NCI-H2107 treated with DMSO at 0.1 percent for 48 hours (cell line): ENCODE measurements around the gene HIGD2B.
"Not testable (repeated sequence)": the region's sequence is repeated elsewhere in the genome, so short reads cannot be mapped to it uniquely, and the experiment has no call there.

Experiments
- DNase-seq: peaks from one replicate; lab custom pipeline; 2025; ENCODE audit not compliant: unreplicated experiment; lab: John Stamatoyannopoulos, UW

The HIGD2B gene, protein sequence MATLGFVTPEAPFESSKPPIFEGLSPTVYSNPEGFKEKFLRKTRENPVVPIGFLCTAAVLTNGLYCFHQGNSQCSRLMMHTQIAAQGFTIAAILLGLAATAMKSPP

DNA sequence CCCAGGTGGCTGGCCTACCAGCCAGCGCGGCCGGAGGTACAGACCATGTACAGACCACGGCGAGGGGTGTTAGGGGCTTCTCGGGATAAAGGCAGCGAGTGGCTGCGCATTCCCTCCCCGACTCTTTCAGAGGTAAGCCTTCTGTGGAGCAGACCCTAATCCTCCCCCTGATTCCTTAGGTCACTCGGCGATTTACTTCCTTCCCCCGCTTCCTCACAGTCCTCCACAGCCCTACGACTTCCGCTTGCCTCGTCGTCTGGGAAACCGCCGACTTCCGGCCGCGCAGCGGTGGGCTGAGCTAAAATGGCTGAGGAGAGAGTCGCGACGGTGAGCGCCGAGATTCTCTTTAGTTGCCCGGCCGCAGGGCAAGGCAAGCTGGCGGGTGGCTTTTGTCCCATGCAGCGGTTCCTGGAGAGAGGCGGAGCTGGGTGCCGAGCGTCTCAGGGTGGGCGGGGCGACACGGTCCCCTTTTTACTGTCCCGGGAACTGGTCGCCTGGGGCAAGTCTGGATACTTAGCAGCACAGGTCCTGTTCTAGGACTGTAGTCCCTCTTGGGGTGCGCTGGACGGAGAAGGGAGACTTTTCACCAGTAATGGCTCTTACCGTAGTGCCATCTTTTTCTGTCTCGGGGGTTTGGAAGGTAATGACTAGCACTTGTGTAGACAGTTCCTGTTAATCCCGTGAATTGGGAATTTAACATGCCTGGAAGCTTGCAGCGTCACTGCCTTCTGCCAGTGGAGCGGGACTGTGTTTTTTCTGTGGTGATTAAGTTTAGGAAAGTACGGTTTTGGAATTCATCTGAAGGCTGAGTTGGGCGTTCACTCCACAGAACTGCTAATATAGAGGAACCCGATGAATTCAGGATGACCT lies at the start of gene HIGD2B, which contains the start of gene BBS4:
TSS of gene HIGD2B (minus strand) at position 258 of the 870 bp plus-strand sequence. CDS start 9,808 bp downstream, outside the sequence.
TSS of gene BBS4 (plus strand) at position 283 of the 870 bp plus-strand sequence. CDS start at position 304, 21 bp downstream.
- DNase-seq: no peak

DNA sequence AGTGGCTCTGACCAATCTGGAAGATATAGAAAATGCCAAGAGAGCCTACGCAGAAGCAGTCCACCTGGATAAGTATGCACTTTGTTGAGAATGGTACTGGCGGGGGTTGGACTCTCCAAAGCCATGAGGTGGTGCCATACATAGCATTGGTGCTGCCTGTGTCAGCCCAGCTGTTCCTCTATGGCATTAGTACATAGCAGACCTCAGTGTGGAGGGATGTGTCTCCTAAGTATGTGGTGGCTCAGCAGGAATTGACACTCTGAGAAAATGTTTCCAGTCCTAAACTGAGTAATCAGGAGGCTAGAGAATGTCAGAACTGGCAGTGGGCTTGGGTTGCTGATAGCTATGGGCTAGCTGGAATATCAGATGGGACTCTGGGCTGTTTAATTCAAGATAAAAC lies 49.1 kb upstream of the HIGD2B start:
- DNase-seq: no peak

- DNase-seq: no peak
These were observed 48.2 kb upstream of the HIGD2B start for GRCh38 chr15:72733941-72734738.

- DNase-seq: no peak
These were observed 46.5 kb upstream of the HIGD2B start for GRCh38 chr15:72732516-72732915.

- no peak for DNase-seq
These were observed 46.1 kb upstream of the HIGD2B start for GRCh38 chr15:72732086-72732485.

GRCh38 chr15:72728821-72729220 lies 42.8 kb upstream of the HIGD2B start:
- no peak for DNase-seq

DNA sequence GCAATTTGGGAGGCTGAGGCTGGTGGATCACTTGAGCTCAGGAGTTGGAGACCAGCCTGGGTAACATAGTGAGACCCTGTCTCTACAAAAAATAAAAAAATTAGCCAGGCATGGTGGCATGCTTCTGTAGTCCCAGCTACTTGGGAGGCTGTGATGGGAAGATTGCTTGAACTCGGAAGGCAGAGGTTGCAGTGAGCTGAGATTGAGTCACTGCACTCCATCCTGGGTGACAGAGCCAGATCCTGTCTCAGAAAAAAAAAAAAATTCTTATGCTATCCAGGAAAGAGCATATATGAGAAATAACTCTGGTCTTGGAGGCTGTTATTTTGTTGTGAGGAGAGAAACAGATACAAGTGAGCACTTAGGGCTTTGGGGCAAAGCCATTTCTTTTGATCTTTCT lies 42.3 kb upstream of the HIGD2B start:
- DNase-seq: not testable (repeated sequence)

- no peak for DNase-seq
These were observed 41.2 kb upstream of the HIGD2B start for GRCh38 chr15:72727154-72727553.

- not testable (repeated sequence) for DNase-seq
These were observed 39.9 kb upstream of the HIGD2B start for GRCh38 chr15:72725851-72726250.

DNA sequence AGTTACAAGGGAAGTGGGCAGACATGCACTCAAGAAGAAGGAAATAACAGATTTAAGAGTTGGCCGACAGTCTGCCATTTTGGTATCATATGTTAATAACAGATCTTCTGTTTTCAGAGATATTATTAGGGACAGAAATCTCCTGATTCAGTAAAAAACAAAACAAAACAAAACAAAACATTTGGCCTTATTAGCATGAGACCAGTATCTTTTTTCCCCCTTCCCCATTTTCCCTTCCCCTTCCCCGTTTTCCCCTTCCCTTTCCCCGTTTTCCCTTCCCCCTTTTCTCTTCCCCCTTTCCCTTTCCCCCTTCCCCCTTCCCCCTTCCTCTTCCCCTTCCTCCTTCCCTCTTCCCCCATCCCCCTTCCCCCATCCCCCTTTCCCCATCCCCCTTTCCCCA lies 39.5 kb upstream of the HIGD2B start:
- no peak for DNase-seq

GRCh38 chr15:72724028-72724427 lies 38.0 kb upstream of the HIGD2B start:
- DNase-seq: no peak

- peak; percentile 26 for DNase-seq
These were observed 36.2 kb upstream of the HIGD2B start for GRCh38 chr15:72722071-72722696.

- DNase-seq: not testable (repeated sequence)
These were observed 22.7 kb upstream of the HIGD2B start for GRCh38 chr15:72708551-72709303.

- DNase-seq: no peak
These were observed 20.3 kb upstream of the HIGD2B start for GRCh38 chr15:72706266-72706665.

- no peak for DNase-seq
These were observed 14.1 kb upstream of the HIGD2B start for GRCh38 chr15:72700076-72700475.

DNA sequence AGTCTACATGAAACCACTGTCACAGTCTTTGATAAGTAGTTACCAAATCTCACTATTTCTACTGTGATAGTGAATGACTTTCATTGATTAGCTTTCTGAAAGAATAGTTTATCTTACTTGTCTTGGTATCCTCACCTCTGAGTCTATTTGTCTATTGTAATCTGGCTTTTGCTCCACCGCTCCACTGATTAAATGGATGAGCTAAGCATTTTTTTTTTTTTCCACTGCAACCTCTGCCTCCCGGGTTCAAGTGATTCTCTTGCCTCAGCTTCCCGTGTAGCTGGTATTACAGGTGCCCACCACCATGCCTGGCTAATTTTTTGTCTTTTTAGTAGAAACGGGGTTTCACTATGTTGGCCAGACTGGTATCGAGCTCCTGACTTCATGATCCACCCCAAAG lies 13.0 kb upstream of the HIGD2B start:
- no peak for DNase-seq

GRCh38 chr15:72690938-72691337 lies 5.0 kb upstream of the HIGD2B start:
- no peak for DNase-seq

GRCh38 chr15:72688697-72689096 lies 2.7 kb upstream of the HIGD2B start:
- no peak for DNase-seq

DNA sequence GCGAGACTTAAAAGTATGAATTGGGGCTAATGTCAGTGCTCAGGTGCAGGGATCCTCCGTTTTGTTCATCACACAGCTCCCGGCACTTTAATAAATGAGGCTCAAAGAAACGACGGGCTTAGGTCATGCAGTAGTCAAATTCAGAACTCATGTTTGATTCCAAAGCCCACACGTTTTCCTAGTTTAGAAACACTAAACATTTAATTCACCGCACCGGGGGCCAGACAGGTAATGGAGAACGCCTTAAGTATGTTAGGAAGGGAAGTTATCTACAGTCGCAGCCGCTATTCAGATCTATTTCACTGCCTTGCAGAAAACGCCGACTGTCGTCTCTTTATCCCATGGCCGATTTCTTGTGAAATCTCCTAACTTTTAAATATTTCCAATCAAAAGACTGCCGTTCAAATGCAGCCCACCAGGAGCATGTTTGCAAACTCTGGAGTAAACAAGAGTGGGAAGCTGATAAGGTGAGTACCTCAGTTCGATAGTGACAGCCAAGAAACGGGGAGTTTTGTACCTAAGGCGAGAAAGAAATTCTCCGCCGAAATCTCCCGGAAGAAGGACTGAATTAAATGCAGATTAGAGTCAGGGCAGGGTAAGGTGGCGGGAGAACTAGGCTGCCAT lies 569 bp downstream of the HIGD2B start:
- DNase-seq: no peak

- no peak for DNase-seq
These were observed 3.2 kb downstream of the HIGD2B start for GRCh38 chr15:72682772-72683171.
